B cell (primary cell): ENCODE results near the gene OVOL3.

Source experiments
- CTCF ChIP-seq: fragments of 200-600 bp; IDR thresholded peaks from one replicate; pipeline ENCODE4 v1.8.0; 2022; ENCODE audit warnings: antibody characterized with exemption, mild to moderate bottlenecking
- EZH2 ChIP-seq: IDR thresholded peaks from 2 replicates; pipeline ENCODE4 v1.6.1; 2012; ENCODE audit warnings: borderline replicate concordance, low read depth, mild to moderate bottlenecking, moderate library complexity, low read length; ENCODE audit not compliant: insufficient read depth, poor library complexity, severe bottlenecking

- TF ChIP-seq CTCF (no peak), EZH2 (no peak)
Measured at GRCh38 chr19:36139120-36139472, 28.2 kb downstream of the OVOL3 start.
